CD4-positive, alpha-beta T cell treated with Interleukin-4 for 1 hour (primary cell): ENCODE measurements around the gene CCDC71.

Source experiments
- DNase-seq, 2 donors: peaks; one replicate each; pipeline ENCODE4 v3.0.0-alpha.2; 2020 to 2022

The CCDC71 gene

GRCh38 chr3:49124991-49125670 is 41.0 kb downstream of the CCDC71 start:
- DNase-seq: peak in 1 of 2 donors; percentile 6

- no peak for DNase-seq
Measured at GRCh38 chr3:49124203-49124602, 41.9 kb downstream of the CCDC71 start.

- DNase-seq: no peak
Measured at GRCh38 chr3:49123687-49124086, 42.4 kb downstream of the CCDC71 start.

- no peak for DNase-seq
Measured at GRCh38 chr3:49122886-49123545, 43.1 kb downstream of the CCDC71 start.

- no peak for DNase-seq
Measured at GRCh38 chr3:49122451-49122850, 43.7 kb downstream of the CCDC71 start.

- DNase-seq: no peak
Measured at GRCh38 chr3:49122022-49122421, 44.1 kb downstream of the CCDC71 start.

- DNase-seq: no peak
Measured at GRCh38 chr3:49121132-49121736, 44.9 kb downstream of the CCDC71 start.

GRCh38 chr3:49120438-49121131 is 45.5 kb downstream of the CCDC71 start, which contains the start of gene USP19:
TSS of gene USP19 (minus strand) at chr3:49120823. CDS start at chr3:49119145, 1,678 bp downstream.
- peak; percentile 96 for DNase-seq

GRCh38 chr3:49120096-49120437 is 46.1 kb downstream of the CCDC71 start:
- DNase-seq: peak in 1 of 2 donors; percentile 22

- no peak for DNase-seq
Measured at GRCh38 chr3:49119439-49119838, 46.7 kb downstream of the CCDC71 start.

- DNase-seq: no peak
Measured at GRCh38 chr3:49119036-49119435, 47.1 kb downstream of the CCDC71 start.
